HUES64 (cell line): ENCODE results near the gene COX14.
"Not testable (repeated sequence)": the region's sequence is repeated elsewhere in the genome, so short reads cannot be mapped to it uniquely, and the experiment has no call there.

Experiments used
- H3K27ac ChIP-seq: 2 replicates; pipeline ENCODE4 v1.7.0; 2013; ENCODE audit warnings: low read depth, low read length, inconsistent platforms
- H3K27me3 ChIP-seq: 2 replicates; pipeline ENCODE4 v1.6.1; 2013; ENCODE audit warnings: mild to moderate bottlenecking, low read length; ENCODE audit not compliant: insufficient read depth
- H3K36me3 ChIP-seq: 2 replicates; pipeline ENCODE4 v1.6.1; 2013; ENCODE audit warnings: mild to moderate bottlenecking, low read length; ENCODE audit not compliant: insufficient read depth
- H3K4me1 ChIP-seq: 2 replicates; pipeline ENCODE4 v1.6.1; 2013; ENCODE audit warnings: mild to moderate bottlenecking, low read length, moderate library complexity; ENCODE audit not compliant: insufficient read depth
- H3K4me3 ChIP-seq: 2 replicates; pipeline ENCODE4 v1.5.1; 2013; ENCODE audit warnings: mild to moderate bottlenecking, low read length, moderate library complexity
- H3K9ac ChIP-seq: 2 replicates; pipeline ENCODE4 v1.6.1; 2013; ENCODE audit warnings: mild to moderate bottlenecking, low read depth, low read length
- H3K9me3 ChIP-seq: 2 replicates; pipeline ENCODE4 v1.6.1; 2013; ENCODE audit warnings: low read depth, low read length; ENCODE audit not compliant: insufficient read depth
- WGBS: fragments of 150-250, 120-280 bp; methylation state at CpG from one replicate; pipeline ENCODE4 v1.1.7; 2013; ENCODE audit warnings: missing lambda C conversion rate; 5-methylcytosine and 5-hydroxymethylcytosine counted together

The COX14 gene

GRCh38 chr12:50132505-50133135 lies 20.6 kb downstream of the COX14 start:
- 93% methylated on average over 2 of the region's 2 CpGs for WGBS
- Histone ChIP-seq H3K36me3 (peaks cover 84% of the 10 kb centered on the region), H3K27me3 (no peaks in the 10 kb centered on the region), H3K9ac (no peak overlapping the region), H3K4me1 (no peaks in the 10 kb centered on the region), H3K9me3 (no peaks in the 10 kb centered on the region), H3K4me3 (no peak overlapping the region), H3K27ac (no peak overlapping the region)

DNA sequence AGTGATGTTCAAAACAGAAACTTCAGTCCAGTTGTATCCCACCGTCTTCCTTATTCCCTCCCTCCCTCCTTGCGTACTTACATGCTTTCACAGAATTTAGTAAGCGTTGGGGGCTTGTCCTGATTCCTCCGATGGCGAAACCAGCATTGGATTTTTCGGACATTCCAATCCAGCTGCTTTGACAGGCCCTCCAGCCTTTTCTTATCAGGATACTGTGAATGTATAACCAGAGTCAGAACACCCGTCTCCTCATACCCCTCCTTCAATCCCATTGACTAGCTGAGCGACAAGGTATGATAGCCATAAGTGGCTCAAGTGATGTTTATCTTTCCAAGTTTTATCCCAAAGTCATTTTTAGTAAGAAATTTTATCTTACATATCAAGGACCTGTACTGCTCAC lies 31.0 kb downstream of the COX14 start:
- H3K27ac ChIP-seq = no peak overlapping the region
- 96% methylated on average over 7 of the region's 8 CpGs for WGBS
- H3K9ac ChIP-seq = no peak overlapping the region
- H3K4me3 ChIP-seq = no peak overlapping the region
- H3K9me3 ChIP-seq = no peaks in the 10 kb centered on the region
- no peaks in the 10 kb centered on the region for H3K27me3 ChIP-seq
- peaks cover 54% of the 10 kb centered on the region for H3K36me3 ChIP-seq
- no peaks in the 10 kb centered on the region for H3K4me1 ChIP-seq

GRCh38 chr12:50145439-50145838 lies 33.4 kb downstream of the COX14 start:
- Histone ChIP-seq H3K9ac (no peak overlapping the region), H3K27ac (no peak overlapping the region), H3K9me3 (no peaks in the 10 kb centered on the region), H3K4me1 (no peaks in the 10 kb centered on the region), H3K27me3 (no peaks in the 10 kb centered on the region), H3K36me3 (peaks cover 31% of the 10 kb centered on the region), H3K4me3 (no peak overlapping the region)
- no CpG with 5 or more reads among the region's 2 CpGs for WGBS

- Histone ChIP-seq H3K9me3 (no peaks in the 10 kb centered on the region), H3K36me3 (peaks cover 14% of the 10 kb centered on the region), H3K27me3 (no peaks in the 10 kb centered on the region), H3K4me3 (no peak overlapping the region), H3K27ac (no peak overlapping the region), H3K4me1 (no peaks in the 10 kb centered on the region), H3K9ac (no peak overlapping the region)
- 96% methylated on average over 4 of the region's 4 CpGs for WGBS
These were observed 35.2 kb downstream of the COX14 start for GRCh38 chr12:50147281-50147680.

DNA sequence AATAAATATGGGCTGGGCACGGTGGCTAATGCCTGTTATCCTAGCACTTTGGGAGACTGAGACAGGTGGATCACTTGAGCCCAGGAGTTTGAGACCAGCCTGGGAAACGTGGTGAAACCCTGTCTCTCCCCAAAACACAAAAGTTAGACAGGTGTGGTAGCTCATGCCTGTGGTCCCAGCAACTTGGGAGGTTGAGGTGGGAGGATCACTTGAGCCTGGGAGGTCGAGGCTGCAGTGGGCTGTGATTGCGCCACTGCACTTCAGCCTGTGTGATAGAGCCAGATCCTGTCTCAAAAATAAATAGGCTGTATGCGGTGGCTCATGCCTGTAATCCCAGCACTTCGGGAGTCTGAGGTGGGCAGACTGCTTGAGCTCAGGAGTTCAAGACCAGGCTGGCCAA lies 36.0 kb downstream of the COX14 start:
- not testable (repeated sequence) for H3K9me3 ChIP-seq, H3K4me1 ChIP-seq, H3K9ac ChIP-seq, H3K4me3 ChIP-seq, H3K36me3 ChIP-seq, H3K27me3 ChIP-seq, H3K27ac ChIP-seq
- 93% methylated on average over 6 of the region's 6 CpGs for whole genome bisulfite sequencing

DNA sequence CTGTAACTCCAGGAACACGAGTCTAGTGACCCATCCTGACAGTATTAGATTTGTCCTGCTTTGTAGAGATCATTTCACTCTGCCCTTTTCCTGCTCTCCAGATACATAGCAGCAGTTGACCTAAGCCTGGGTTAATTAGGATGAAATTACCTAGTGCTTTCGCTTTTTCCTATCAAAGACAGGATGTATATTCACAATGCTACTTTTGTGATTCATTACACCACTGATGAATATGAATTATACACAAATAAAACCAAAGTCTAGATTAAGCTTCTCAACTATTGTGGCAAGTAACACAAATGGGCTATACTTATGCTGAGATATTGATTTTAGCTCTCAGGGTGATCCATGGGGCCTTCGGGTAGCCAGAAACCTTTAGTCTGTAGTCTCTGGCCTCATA lies 37.3 kb downstream of the COX14 start:
- no peaks in the 10 kb centered on the region for H3K9me3 ChIP-seq
- 80% methylated on average over 2 of the region's 3 CpGs for WGBS
- no peak overlapping the region for H3K9ac ChIP-seq
- H3K4me1 ChIP-seq = no peaks in the 10 kb centered on the region
- H3K27ac ChIP-seq = no peak overlapping the region
- H3K36me3 ChIP-seq = no peaks in the 10 kb centered on the region
- no peaks in the 10 kb centered on the region for H3K27me3 ChIP-seq
- no peak overlapping the region for H3K4me3 ChIP-seq

DNA sequence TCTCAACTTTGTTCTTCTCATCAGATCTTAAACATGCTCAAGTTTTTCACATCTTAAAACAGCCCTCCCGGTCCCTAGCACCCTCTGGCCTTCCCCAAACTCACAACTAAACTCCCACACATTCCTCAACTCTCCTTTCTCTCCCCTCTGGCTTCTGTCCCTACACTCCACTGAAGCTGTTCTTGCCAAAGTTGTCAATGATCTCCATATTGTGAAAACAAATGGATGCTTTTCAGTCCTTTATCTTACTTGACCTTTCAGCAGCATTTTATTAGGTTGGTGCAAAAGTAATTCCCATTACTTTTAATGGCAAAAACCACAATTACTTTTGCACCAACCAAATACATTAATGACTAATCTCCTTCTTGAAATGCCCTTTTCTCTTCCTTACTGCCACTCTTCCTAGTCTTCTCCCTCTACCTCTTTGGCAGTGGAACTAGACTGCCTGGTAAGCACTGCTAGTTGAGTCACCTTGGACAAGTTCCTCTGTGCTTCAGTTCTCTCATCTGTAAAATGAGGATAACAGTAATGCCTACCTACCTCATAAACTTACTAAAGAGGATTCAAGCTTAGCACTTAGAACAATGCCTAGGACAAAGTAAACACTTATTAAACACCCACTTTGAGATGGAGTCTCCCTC lies 39.1 kb downstream of the COX14 start:
- no peaks in the 10 kb centered on the region for H3K27me3 ChIP-seq
- no peak overlapping the region for H3K27ac ChIP-seq
- H3K4me3 ChIP-seq = no peak overlapping the region
- H3K9me3 ChIP-seq = no peaks in the 10 kb centered on the region
- no peaks in the 10 kb centered on the region for H3K36me3 ChIP-seq
- no peak overlapping the region for H3K9ac ChIP-seq
- H3K4me1 ChIP-seq = no peaks in the 10 kb centered on the region
- WGBS = 87% methylated on average over 1 of the region's 1 CpG

DNA sequence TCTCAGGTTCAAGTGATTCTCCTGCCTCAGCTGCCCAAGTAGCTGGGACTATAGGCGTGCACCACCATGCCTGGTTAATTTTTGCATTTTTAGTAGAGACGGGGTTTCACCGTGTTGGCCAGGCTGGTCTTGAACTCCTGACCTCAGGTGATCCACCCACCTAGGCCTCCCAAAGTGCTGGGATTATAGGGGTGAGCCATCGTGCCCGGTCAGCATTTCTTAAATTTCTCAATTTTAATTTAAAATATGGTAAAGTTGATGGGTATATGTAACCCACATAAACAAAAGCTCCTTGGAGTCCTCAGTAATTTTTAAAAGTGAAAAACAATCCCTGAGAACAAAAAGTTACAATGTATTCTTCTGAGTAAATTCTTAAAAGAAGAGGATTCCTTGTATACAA lies 42.9 kb downstream of the COX14 start:
- not testable (repeated sequence) for H3K36me3 ChIP-seq, H3K4me3 ChIP-seq, H3K4me1 ChIP-seq, H3K9ac ChIP-seq, H3K9me3 ChIP-seq, H3K27me3 ChIP-seq, H3K27ac ChIP-seq
- WGBS = 95% methylated on average over 3 of the region's 5 CpGs

- H3K9me3 ChIP-seq = no peaks in the 10 kb centered on the region
- H3K27ac ChIP-seq = no peak overlapping the region
- no peaks in the 10 kb centered on the region for H3K27me3 ChIP-seq
- peaks cover 9% of the 10 kb centered on the region; the same call in 1 of the 2 replicates for H3K36me3 ChIP-seq
- no peak overlapping the region for H3K4me3 ChIP-seq
- no peaks in the 10 kb centered on the region for H3K4me1 ChIP-seq
- H3K9ac ChIP-seq = no peak overlapping the region
These were observed 44.6 kb downstream of the COX14 start for GRCh38 chr12:50156641-50157040.

DNA sequence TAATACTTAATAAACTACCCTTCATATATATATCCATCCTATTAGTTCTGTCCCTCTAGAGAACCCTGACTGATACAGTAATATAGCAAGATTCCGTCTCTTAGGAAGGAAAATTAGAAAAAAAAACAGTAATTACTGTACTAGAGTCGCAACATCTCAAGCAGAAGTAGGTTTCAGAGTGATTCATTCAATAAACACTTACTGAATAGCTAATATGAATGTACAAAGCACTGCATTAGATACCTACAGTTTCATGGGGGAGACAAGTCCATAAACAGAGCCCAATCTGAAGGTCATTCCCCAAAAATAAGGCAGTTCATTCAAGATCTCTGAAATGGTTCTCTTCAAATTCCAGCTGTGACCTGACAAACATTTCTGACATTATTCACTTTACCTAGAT lies 45.2 kb downstream of the COX14 start:
- H3K4me1 ChIP-seq = no peaks in the 10 kb centered on the region
- WGBS = 89% methylated on average over 2 of the region's 2 CpGs
- H3K9ac ChIP-seq = no peak overlapping the region
- no peak overlapping the region for H3K4me3 ChIP-seq
- no peaks in the 10 kb centered on the region for H3K27me3 ChIP-seq
- peaks cover 9% of the 10 kb centered on the region; the same call in 1 of the 2 replicates for H3K36me3 ChIP-seq
- H3K9me3 ChIP-seq = no peaks in the 10 kb centered on the region
- no peak overlapping the region for H3K27ac ChIP-seq

DNA sequence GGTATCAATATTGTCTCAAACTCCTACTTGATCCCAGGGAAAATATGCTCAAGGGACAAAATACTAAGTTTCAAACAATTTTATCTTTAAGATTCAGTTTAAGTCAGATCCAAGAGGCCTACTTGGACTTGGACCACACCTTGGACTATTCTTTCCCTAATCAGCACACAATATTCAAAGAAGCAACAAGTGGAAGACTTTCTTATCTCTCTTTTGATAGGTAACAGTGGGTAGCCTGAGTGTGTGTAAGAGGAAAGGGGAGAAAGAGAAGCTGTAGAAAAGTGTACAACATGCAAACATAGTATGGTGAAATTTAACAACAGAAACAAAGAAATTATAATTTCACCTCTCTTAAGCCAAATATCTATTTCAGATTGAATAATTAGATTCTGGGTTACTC lies 48.6 kb downstream of the COX14 start:
- H3K4me3 ChIP-seq = no peak overlapping the region
- no peaks in the 10 kb centered on the region for H3K4me1 ChIP-seq
- H3K27ac ChIP-seq = no peak overlapping the region
- H3K36me3 ChIP-seq = peaks cover 9% of the 10 kb centered on the region; the same call in 1 of the 2 replicates
- no peaks in the 10 kb centered on the region for H3K9me3 ChIP-seq
- H3K9ac ChIP-seq = no peak overlapping the region
- no peaks in the 10 kb centered on the region for H3K27me3 ChIP-seq

DNA sequence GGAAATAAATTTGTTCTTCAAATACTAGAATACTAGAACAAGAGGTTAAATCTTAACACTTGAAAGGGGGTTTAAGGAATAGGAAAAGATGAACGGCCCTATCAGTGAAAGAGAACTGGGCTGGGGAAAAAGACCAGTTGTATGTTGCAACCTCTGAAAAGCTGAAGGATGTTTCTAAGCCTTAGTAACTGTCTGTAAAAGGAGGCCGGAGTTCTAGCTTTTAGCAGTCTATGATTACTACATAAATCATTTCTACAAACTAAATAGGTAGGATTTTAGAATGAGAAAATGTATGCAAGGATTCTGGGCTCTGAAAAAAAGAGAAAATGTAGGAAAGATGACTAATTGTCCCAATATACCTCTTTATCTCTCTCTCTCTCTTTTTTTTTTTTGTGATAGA lies 50.2 kb downstream of the COX14 start:
- 98% methylated on average over 1 of the region's 2 CpGs for WGBS
- Histone ChIP-seq H3K27ac (no peak overlapping the region), H3K4me1 (no peaks in the 10 kb centered on the region), H3K9ac (no peak overlapping the region), H3K27me3 (no peaks in the 10 kb centered on the region), H3K36me3 (peaks cover 6% of the 10 kb centered on the region; the same call in 1 of the 2 replicates), H3K9me3 (no peaks in the 10 kb centered on the region), H3K4me3 (no peak overlapping the region)
